ENCODE measurements around the gene SPRYD4.
"Not testable (repeated sequence)": the region's sequence is repeated elsewhere in the genome, so short reads cannot be mapped to it uniquely, and the experiment has no call there.

The SPRYD4 gene

GRCh38 chr12:56468216-56469006 is at the start of gene SPRYD4:
Gene SPRYD4, plus strand, starts transcription at chr12:56468578. Its CDS starts 14 bp downstream, at chr12:56468592.
- peak; percentile 95 for DNase-seq

GRCh38 chr12:56420411-56420810 is 48.0 kb upstream of the SPRYD4 start:
- no peak for DNase-seq

GRCh38 chr12:56425193-56425592 is 43.2 kb upstream of the SPRYD4 start:
- no peak for DNase-seq

GRCh38 chr12:56425940-56426438 is 42.4 kb upstream of the SPRYD4 start:
- no peak for DNase-seq

- no peak for DNase-seq
Measured at GRCh38 chr12:56431288-56431687, 37.1 kb upstream of the SPRYD4 start.

- no peak for DNase-seq
Measured at GRCh38 chr12:56431850-56432249, 36.5 kb upstream of the SPRYD4 start.

GRCh38 chr12:56434828-56435227 is 33.5 kb upstream of the SPRYD4 start:
- no peak for DNase-seq

GRCh38 chr12:56437430-56438176 is 30.8 kb upstream of the SPRYD4 start:
- DNase-seq = no peak

GRCh38 chr12:56443208-56443607 is 25.2 kb upstream of the SPRYD4 start:
- DNase-seq = not testable (repeated sequence)

- peak; percentile 93 for DNase-seq
Measured at GRCh38 chr12:56448860-56449621, 19.3 kb upstream of the SPRYD4 start, which contains the start of gene TIMELESS. Gene TIMELESS, minus strand, starts transcription at chr12:56449426. Its CDS starts 15,256 bp downstream, at chr12:56434170.

GRCh38 chr12:56449622-56449984 is 18.8 kb upstream of the SPRYD4 start:
- no peak for DNase-seq

- DNase-seq = no peak
Measured at GRCh38 chr12:56450241-56450640, 18.1 kb upstream of the SPRYD4 start.

GRCh38 chr12:56451147-56451546 is 17.2 kb upstream of the SPRYD4 start:
- DNase-seq = no peak

GRCh38 chr12:56454557-56454956 is 13.8 kb upstream of the SPRYD4 start, which contains the start of gene MIP:
Gene MIP, minus strand, starts transcription at chr12:56454657. Its CDS starts 44 bp downstream, at chr12:56454613.
- no peak for DNase-seq

- DNase-seq = no peak
Measured at GRCh38 chr12:56457817-56458216, 10.6 kb upstream of the SPRYD4 start.

- no peak for DNase-seq
Measured at GRCh38 chr12:56461235-56462159, 6.9 kb upstream of the SPRYD4 start.

- no peak for DNase-seq
Measured at GRCh38 chr12:56462565-56462964, 5.8 kb upstream of the SPRYD4 start.

GRCh38 chr12:56469007-56469930 is 891 bp downstream of the SPRYD4 start:
- DNase-seq = no peak

- DNase-seq = no peak
Measured at GRCh38 chr12:56474389-56474788, 6.0 kb downstream of the SPRYD4 start.

- no peak for DNase-seq
Measured at GRCh38 chr12:56476143-56476542, 7.8 kb downstream of the SPRYD4 start.

GRCh38 chr12:56476972-56477432 is 8.6 kb downstream of the SPRYD4 start:
- no peak for DNase-seq
